ENCODE measurements around the gene PWWP2B. TPM values are rescaled to one million over a fixed set of nuclear protein-coding genes. Genes with fewer than 3 reads are reported as not detected.
A peak's percentile ranks its signal among the peaks of the same experiment; 100 is the strongest.

Gene PWWP2B
- total RNA-seq, 6 experiments from 2014 or later: 3.0 to 12.2 (median 5.1) TPM

DNA sequence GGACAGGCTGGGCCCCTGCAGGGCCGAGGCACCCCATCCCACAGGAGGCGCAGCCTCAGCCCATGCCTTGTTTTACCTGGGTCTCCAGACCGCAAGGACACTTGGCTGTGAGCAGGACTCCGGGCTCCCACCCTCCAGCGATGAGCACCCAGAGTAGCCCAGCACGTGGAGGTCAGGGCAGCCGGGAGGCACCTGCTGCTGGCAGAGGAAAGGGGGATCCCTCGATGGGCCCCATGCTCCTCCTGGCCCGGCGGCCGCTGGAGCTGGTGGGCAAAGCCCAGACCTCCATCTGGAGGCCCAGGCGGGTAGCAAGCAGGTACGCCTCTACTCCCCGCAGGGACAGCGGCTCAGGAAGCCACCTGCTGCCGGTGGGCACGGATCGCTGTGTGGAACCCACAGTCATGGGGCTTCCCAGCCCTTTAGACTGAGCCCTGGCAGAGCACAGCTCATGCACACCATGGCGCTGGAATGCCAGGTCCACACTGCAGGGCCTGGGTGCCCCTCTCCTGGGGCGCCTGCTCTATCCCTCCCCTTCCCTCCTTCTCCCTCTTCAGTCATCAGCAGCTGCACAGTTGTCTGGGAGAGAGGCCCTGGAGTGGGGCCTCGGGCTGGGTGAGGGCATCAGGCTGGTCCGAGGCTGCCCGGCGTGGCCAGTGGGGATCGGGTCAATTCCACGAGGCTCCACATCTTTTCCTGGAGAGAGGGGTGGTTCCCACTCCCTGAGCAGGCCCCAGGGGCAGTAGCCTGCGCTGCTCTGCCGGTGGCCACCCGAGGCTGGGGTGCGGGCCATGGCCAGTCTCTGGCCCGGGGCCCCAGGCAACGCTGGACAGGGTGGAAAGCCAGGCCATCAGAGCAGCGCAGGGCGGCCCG is 65.7 kb downstream of the PWWP2B start:
- Histone ChIP-seq H3K9me3 (no peaks in the 10 kb centered on the region), H3K4me3 (no peak overlapping the region), H3K36me3 (no peaks in the 10 kb centered on the region), H3K27ac (no peak overlapping the region), H3K4me1 (peaks cover 0 to 16% (median 5%) of the 10 kb centered on the region in 4 donors), H3K27me3 (no peaks in the 10 kb centered on the region)
- no peak for ATAC-seq
- peak; percentile 15 to 51 (median 42) for DNase-seq
- intact Hi-C loops (cut with DNase I): loop anchor here (5.0 to 10.0 kb wide), 3 partner anchors 72 to 170 kb away; partner anchors contain the start of gene INPP5A (in 1 of the 2)
- TF ChIP-seq CTCF (IDR thresholded peaks at IDR 0.05) (no peak), POLR2A (IDR thresholded peaks at IDR 0.05) (no peak)
- WGBS (ENCODE audit: insufficient coverage, low coverage, low lambda C conversion rate, missing lambda C conversion rate): no CpG with 5 or more reads among the region's 35 CpGs

- intact Hi-C loops (cut with DNase I): loop anchor here (5.0 to 10.0 kb wide), 3 partner anchors 71 to 169 kb away; partner anchors contain the start of gene INPP5A (in 1 of the 2)
- ATAC-seq: no peak
- 88% methylated on average over 9 of the region's 30 CpGs for WGBS (ENCODE audit: insufficient coverage, low coverage, low lambda C conversion rate, missing lambda C conversion rate)
Measured at GRCh38 chr10:132463333-132464255, 66.6 kb downstream of the PWWP2B start.

DNA sequence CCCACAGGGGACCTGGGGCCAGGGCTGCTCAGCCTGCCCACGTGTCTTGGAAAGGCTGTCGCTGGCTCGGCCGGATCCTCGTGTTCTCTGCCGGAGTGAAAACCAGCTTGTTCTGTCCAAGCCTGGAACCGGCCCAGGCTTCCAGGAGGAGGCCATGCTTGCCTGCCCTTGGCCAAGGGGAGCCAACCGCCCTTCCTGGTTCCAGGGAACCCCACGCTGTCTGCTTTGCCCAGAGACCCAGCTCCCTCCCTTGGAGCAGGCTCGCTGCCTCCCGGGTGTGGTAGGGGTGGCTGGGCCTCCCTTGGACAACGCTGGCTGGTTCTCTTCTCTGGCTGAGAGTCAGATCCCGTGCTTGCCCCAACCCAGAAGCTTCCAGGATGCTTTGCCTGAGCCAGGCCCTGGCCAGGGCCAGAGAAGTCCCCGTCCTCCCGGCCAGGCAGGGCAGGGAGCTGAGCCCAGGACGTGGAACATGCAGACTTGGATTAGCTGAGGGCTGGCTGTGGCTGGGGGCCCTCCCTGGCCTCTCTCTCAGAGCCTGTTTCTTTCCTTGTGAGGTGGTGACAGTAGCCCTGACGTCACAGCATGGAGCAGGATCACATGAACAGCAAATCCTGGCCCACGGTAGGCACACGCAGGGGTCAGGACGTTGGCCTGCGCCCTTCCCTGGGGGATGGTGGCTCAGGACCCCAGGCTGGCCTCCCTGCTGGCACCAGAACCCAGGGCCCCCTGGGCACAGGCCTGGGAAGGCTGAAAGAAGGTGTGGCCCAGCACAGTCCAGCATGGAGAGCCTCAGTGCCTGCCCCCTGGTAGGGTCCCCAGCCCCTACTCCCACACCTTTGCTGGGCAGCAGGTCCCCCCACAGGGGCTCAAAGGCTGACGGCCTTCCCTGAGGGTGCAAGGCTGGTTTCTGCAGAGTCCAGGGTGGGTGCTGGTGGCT is 67.5 kb downstream of the PWWP2B start:
- ATAC-seq (peak in 2 of 4 donors; percentile 1 to 20), DNase-seq (peak; percentile 16 to 60 (median 59))
- Histone ChIP-seq H3K27ac (peak overlapping the region; percentile 26 to 33 (median 28)), H3K4me3 (no peak overlapping the region), H3K36me3 (no peaks in the 10 kb centered on the region), H3K9me3 (no peaks in the 10 kb centered on the region), H3K27me3 (no peaks in the 10 kb centered on the region), H3K4me1 (peaks cover 0 to 4% (median 0%) of the 10 kb centered on the region in 4 donors)
- TF ChIP-seq CTCF (IDR thresholded peaks at IDR 0.05): no peak
- no peak for TF ChIP-seq POLR2A (IDR thresholded peaks at IDR 0.05)
- no CpG with 5 or more reads among the region's 22 CpGs for WGBS (ENCODE audit: insufficient coverage, low coverage, low lambda C conversion rate, missing lambda C conversion rate)
- intact Hi-C loops (cut with DNase I): loop anchor here (5.0 to 10.0 kb wide), 3 partner anchors 70 to 168 kb away; partner anchors contain the start of gene INPP5A (in 1 of the 2)

More at GRCh38 chr10:132463333-132464255, 66.6 kb downstream of the PWWP2B start:
- peaks cover 0 to 13% (median 5%) of the 10 kb centered on the region in 4 donors for H3K4me1 ChIP-seq
- H3K4me3 ChIP-seq: no peak overlapping the region
- no peaks in the 10 kb centered on the region for H3K9me3 ChIP-seq
- H3K36me3 ChIP-seq: no peaks in the 10 kb centered on the region
- TF ChIP-seq CTCF (IDR thresholded peaks at IDR 0.05): peak in 2 of 4 donors; percentile 12 to 19
- TF ChIP-seq POLR2A (IDR thresholded peaks at IDR 0.05): no peak
- H3K27me3 ChIP-seq: no peaks in the 10 kb centered on the region
- H3K27ac ChIP-seq: no peak overlapping the region
- DNase-seq: peak; percentile 22 to 54 (median 47)
